Gastroesophageal sphincter (tissue), 3 donors: Measurements from ENCODE around the gene EMILIN2.

Source experiments
- POLR2A ChIP-seq, 2 donors: fragments of 450-650 bp; IDR thresholded peaks; one replicate each; pipeline ENCODE4 v1.6.1; 2017; ENCODE audit warnings: antibody characterized with exemption in 2 of 2, mild to moderate bottlenecking in 2 of 2, moderate library complexity in 1 of 2
- TF ChIP-seq, protein P1 (sequence below), 4 experiments: fragments of 200-600 bp in 2 of 4; fragments of 450-650 bp in 2 of 4; sonication (generic) in 1 of 4; IDR thresholded peaks; one replicate each; pipeline ENCODE4 v1.5.1; 2017 to 2019; ENCODE audit warnings: antibody characterized with exemption in 4 of 4, mild to moderate bottlenecking in 2 of 4, moderate library complexity in 2 of 4

DNA sequence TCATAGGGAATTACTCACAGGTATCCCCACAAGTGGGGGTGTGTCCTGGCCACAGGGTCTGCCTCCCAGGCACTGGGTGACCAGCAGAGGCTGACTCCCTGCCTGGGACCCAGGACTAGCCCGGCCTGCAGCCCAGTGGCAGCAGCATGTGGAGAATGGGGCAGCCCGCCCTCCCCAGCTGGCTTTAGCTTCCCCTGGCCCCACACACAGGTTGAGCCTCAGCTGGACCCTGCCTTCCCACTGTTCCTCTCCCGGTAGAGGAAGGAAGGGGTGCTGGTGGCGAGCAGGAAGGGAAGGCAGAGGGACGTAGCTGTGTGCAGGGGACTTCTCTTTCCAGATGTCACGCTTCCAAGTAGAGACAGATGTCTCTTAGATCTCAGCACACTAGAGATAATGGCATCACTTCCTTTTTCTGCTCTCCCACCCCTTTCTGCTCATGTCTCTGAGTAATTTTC is 51.4 kb downstream of the EMILIN2 start:
- TF ChIP-seq, protein P1, sequence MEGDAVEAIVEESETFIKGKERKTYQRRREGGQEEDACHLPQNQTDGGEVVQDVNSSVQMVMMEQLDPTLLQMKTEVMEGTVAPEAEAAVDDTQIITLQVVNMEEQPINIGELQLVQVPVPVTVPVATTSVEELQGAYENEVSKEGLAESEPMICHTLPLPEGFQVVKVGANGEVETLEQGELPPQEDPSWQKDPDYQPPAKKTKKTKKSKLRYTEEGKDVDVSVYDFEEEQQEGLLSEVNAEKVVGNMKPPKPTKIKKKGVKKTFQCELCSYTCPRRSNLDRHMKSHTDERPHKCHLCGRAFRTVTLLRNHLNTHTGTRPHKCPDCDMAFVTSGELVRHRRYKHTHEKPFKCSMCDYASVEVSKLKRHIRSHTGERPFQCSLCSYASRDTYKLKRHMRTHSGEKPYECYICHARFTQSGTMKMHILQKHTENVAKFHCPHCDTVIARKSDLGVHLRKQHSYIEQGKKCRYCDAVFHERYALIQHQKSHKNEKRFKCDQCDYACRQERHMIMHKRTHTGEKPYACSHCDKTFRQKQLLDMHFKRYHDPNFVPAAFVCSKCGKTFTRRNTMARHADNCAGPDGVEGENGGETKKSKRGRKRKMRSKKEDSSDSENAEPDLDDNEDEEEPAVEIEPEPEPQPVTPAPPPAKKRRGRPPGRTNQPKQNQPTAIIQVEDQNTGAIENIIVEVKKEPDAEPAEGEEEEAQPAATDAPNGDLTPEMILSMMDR (IDR thresholded peaks at IDR 0.05) = no peak
- no peak for TF ChIP-seq POLR2A (IDR thresholded peaks at IDR 0.05)
